Hematopoietic multipotent progenitor cell treated with erythropoietin and hydrocortisone succinate and interleukin-3 and kit ligand, for 4 days (in vitro differentiated cells): ENCODE data around the gene BBS9.
"Not testable (repeated sequence)": the region's sequence is repeated elsewhere in the genome, so short reads cannot be mapped to it uniquely, and the experiment has no call there.

Experiments
- DNase-seq: peaks from one replicate; pipeline ENCODE4 v3.0.0-alpha.2; 2015

BBS9 gene

GRCh38 chr7:33200282-33200681 is 70.9 kb downstream of the BBS9 start:
- DNase-seq = no peak

- no peak for DNase-seq
Observed at GRCh38 chr7:33201821-33202220, 72.5 kb downstream of the BBS9 start.

- DNase-seq = no peak
Observed at GRCh38 chr7:33210958-33211357, 81.6 kb downstream of the BBS9 start.

GRCh38 chr7:33212144-33212543 is 82.8 kb downstream of the BBS9 start:
- DNase-seq = no peak

- no peak for DNase-seq
Observed at GRCh38 chr7:33215992-33216391, 86.6 kb downstream of the BBS9 start.

- no peak for DNase-seq
Observed at GRCh38 chr7:33217595-33217994, 88.2 kb downstream of the BBS9 start.

- not testable (repeated sequence) for DNase-seq
Observed at GRCh38 chr7:33218841-33219535, 89.6 kb downstream of the BBS9 start.

GRCh38 chr7:33220231-33220630 is 90.9 kb downstream of the BBS9 start:
- DNase-seq = no peak

GRCh38 chr7:33221390-33221789 is 92.0 kb downstream of the BBS9 start:
- DNase-seq = no peak

GRCh38 chr7:33232632-33233145 is 103.3 kb downstream of the BBS9 start:
- DNase-seq = no peak

- no peak for DNase-seq
Observed at GRCh38 chr7:33233659-33234058, 104.3 kb downstream of the BBS9 start.

- DNase-seq = peak; percentile 24
Observed at GRCh38 chr7:33237036-33237435, 107.7 kb downstream of the BBS9 start.

GRCh38 chr7:33243319-33243881 is 114.0 kb downstream of the BBS9 start:
- DNase-seq = peak; percentile 71

- no peak for DNase-seq
Observed at GRCh38 chr7:33248671-33249070, 119.3 kb downstream of the BBS9 start.

GRCh38 chr7:33250421-33250871 is 121.1 kb downstream of the BBS9 start:
- DNase-seq = no peak

GRCh38 chr7:33251301-33251700 is 121.9 kb downstream of the BBS9 start:
- DNase-seq = no peak

- DNase-seq = no peak
Observed at GRCh38 chr7:33258491-33258951, 129.2 kb downstream of the BBS9 start.

GRCh38 chr7:33261585-33261984 is 132.2 kb downstream of the BBS9 start:
- no peak for DNase-seq

GRCh38 chr7:33262476-33262875 is 133.1 kb downstream of the BBS9 start:
- no peak for DNase-seq

- DNase-seq = not testable (repeated sequence)
Observed at GRCh38 chr7:33271839-33272371, 142.5 kb downstream of the BBS9 start.

- no peak for DNase-seq
Observed at GRCh38 chr7:33273356-33273755, 144.0 kb downstream of the BBS9 start.

GRCh38 chr7:33276325-33276724 is 147.0 kb downstream of the BBS9 start:
- no peak for DNase-seq

GRCh38 chr7:33276729-33277128 is 147.4 kb downstream of the BBS9 start:
- no peak for DNase-seq

GRCh38 chr7:33278095-33278494 is 148.7 kb downstream of the BBS9 start:
- DNase-seq = peak; percentile 7
